ENCODE measurements around the gene ANXA1. TPM values are rescaled to one million over a fixed set of nuclear protein-coding genes. Genes with fewer than 3 reads are reported as not detected.

The ANXA1 gene
- total RNA-seq, 1 donor from 2014 or later = 342 TPM

DNA sequence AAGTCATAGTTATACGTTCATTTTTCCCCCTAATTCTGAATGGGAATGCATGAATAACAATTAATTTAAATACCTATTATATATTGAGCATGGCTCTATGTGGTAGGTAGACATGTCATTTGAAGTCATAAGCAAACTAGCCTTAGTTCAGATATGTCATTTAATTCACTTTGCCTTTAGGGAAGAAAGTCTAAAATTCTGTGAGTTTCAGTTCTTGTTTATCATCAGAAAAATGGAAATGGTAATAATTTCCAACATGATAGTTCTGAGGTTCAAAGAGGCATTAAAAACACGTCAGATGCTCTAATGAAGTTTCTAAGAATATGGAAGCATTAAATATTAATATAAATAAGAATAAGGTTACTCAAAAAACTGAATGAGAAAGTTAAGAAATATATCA is 13.1 kb upstream of the ANXA1 start:
- no peak for DNase-seq

GRCh38 chr9:73141282-73141681 is 10.4 kb upstream of the ANXA1 start:
- DNase-seq = no peak

- DNase-seq = no peak
These were observed 7.8 kb upstream of the ANXA1 start for GRCh38 chr9:73143711-73144328.

DNA sequence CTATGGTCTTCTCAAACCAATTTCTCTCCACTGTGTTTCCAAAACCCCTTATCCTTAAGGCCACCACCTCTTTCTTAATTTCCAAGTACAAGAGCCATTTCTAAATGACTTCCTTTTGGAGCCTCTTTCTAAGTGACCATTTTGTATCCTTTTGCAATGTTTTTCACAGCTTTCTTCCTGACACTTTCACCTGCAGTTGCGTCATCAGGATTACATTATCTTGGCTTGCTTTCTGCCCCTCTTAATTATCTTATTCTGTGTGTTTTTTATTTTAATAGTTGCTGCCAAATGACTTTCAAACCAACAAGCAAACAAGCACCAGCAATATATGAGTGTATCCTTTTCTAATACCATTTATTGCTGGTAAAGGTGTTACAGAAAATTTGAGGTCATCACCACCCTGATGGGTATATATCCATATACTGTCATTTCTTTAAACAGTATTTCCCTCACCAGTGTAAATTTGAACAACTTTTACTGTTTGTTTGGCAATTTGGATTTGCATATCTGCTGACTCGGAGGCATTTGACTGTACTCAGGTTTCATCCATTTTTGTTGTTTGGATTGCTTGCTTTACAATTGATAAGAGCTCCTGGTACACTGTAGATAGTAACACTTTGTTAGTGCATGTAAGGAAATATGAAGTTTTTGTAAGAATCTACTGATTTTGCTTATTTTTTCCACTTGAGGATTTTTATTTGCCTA is 5.4 kb upstream of the ANXA1 start:
- DNase-seq = no peak

- no peak for DNase-seq
These were observed 3.2 kb upstream of the ANXA1 start for GRCh38 chr9:73148447-73148937.

DNA sequence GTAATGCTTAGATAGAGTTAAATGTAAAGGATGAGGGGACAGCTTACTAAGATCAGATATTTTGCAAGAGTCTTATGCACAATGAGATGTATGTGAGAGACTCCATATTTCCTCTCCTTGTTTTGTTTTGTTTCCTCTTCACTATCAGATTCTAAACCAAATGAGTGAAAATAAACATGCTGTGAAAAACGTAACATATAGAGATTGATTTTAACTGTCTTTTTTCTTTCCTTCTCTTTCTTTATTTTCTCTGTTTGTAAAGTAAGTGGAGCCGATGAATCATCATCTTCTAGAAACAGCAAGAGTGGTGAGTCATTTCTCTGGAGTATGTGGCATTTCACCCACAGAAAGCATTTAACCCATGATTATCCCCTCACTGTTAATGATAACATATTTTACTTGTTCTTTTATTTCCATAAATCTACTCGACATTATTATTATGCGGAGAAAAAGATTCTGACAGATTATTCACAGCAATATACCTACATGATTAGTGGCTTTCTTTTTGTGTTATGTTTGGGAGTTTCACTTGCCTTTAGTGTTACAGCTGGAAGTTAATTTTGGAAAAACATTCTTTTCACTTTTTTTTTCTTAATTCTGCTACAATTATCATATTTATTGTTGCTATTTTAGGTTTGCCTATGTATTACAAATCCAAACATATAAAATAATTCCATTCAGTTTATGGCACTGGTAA is 2.1 kb upstream of the ANXA1 start:
- DNase-seq = peak; percentile 77

DNA sequence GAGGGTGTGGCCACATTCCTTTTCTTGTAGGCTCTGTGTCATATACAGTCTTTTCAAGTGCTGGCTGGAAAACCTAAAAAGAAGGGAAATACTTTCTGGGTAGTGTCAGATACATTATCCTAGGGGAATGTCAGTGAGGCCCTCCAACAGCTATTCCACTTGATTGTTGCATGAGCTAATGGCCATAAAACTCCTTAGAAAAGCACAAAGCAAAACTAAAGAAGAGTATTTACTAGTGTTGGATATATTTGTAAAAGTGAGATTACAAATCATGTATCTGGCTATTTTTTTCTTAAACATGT is 829 bp downstream of the ANXA1 start:
- DNase-seq = peak; percentile 89

- DNase-seq = peak; percentile 60
These were observed 1.3 kb downstream of the ANXA1 start for GRCh38 chr9:73152953-73153352.

DNA sequence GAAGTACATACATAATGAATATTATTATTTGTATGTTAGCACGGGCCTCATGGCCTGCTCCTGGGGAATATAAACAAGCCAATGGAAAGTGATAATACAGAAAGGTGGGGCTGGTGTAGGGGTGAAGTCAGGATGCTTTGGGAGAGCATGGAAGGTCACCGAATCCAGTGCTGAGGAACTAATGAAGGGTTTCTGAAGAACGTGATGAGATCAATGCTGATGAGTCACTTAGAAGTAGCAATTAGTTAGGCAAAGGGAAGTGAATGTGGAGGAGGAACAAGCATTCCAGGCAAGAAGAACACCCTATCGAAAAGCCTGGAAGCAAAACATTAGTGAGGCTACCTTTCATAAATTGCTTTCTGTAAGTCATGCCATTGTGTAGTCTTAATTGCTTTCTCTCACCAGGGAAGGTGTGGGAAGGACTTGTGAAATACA is 2.1 kb downstream of the ANXA1 start:
- peak; percentile 44 for DNase-seq

- DNase-seq = no peak
These were observed 2.6 kb downstream of the ANXA1 start for GRCh38 chr9:73154271-73154670.

- no peak for DNase-seq
These were observed 3.1 kb downstream of the ANXA1 start for GRCh38 chr9:73154722-73155121.

DNA sequence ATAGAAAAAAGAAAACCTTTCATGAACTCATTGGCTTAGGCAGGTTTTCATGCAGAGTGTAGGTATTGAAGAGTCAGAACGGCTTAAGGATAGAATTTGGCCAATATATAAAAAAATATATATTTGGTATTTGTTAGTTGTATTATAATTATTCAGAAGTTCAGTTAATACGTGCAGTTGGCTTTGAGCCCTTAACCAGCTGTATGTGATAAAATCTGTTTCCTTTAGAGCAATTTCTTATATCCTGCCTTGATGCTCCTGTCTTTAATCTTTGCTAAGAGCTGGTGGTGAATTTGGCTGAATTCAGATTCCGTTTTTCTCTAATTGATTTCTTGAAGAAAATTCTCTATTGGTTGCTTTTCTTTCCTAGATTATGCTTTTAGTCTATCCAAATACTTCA is 3.7 kb downstream of the ANXA1 start:
- DNase-seq = peak; percentile 23

DNA sequence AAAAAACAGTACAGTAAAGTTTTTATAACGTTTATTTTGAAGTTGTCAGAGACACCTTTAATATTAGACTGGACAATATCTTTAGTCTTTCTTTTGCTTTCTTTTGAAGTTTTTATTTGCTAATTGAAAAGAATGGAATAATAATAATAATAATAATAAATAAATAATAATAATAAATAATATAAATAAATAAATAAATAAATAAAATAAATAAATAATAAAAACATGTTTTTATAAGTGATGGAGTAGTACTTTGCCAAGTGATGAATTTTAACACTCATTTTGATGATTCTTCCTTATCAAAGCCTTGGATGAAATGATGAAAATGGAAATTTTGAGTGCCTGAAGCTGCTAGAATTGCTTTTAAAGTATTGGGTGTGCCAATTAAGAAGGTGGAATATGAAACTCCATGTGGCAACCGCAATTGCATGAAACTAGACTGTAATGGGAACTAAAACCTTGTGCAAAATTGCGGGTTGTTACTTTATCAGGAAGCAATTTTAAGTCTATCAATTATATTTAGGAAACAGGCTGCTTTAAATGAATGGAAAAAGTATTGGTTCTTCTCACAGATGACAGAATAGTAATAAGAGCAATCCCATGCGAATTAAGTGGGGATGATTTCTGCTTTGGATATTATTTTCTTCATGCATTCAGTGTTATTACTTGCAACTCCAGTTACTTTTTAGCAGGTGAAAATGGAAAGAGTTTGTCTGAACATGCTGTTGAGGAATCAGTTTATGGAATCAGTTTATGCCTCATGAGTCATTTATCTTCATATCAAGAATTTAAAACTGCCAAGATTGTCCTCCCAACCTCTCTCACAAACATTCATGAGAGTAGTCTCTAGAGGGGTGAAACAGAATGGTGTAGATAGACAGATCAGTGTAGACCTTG is 4.6 kb downstream of the ANXA1 start:
- DNase-seq = no peak

DNA sequence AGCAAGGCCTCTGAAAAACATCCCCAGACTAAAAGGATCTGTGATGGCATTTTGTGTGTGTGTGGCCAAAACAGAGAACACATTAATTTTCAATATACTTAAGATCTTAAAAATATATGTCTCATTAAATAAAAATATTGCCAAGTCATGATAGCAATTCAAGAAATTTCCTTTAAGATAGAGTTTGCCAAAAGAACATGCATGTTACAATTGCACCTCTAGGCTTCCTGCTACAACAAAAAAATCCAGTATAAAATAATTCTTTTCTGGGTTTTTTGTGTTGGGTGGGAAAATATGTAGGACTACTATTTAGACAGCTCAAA is 5.2 kb downstream of the ANXA1 start:
- no peak for DNase-seq

DNA sequence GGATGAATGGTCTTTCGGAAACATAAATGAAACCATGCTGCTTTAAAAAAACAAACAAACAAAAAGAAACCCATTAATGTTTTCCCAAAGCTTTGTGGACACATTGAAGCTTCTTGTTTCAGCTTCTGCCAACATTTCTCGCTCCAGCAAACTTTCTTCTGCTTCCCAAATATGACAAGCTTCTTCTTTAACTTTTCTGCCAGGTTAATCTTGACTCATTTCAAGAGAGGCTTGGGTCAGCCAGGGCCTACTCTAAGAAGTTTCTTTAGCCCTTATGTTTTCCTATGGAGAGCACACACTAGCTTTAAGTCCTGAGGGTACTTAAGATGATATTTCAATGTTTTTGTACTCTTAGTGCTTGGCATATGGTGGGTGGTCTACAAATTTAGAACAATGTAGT is 6.1 kb downstream of the ANXA1 start:
- no peak for DNase-seq

DNA sequence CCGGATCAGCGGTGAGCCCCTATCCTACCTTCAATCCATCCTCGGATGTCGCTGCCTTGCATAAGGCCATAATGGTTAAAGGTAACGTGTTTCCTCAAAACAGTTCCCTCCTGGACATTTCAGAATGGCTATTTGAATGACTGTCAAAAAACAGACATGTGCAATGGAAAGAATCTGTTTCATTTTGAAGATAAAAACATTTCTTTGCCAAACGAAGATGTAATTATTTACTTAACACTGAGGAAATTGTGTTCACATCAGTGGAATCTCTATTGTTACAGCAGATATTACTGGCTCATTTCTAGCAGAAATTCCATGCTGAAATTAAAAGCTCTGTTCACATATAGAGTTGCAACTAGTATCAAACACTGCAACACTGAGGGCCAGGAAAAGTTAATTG is 7.1 kb downstream of the ANXA1 start:
- no peak for DNase-seq

DNA sequence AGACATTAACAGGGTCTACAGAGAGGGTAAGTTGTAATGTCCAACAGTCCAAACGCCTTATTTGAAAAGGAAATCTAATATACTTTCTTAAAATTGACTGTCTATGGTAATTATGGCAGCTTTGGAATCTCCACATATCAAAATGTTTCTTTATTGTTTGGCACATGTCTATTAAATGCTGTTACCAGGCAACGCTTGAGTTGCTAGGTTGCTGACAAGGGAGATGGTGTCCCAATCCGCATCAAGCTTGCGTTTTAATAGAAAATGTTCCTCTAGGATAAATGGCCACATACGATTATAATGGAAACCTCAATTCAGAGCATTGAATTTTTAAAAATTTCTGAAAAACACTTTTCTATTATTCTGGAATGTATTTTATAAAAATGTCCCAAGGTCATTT is 9.2 kb downstream of the ANXA1 start:
- DNase-seq = no peak

GRCh38 chr9:73162987-73163768 is 11.5 kb downstream of the ANXA1 start:
- DNase-seq = no peak

DNA sequence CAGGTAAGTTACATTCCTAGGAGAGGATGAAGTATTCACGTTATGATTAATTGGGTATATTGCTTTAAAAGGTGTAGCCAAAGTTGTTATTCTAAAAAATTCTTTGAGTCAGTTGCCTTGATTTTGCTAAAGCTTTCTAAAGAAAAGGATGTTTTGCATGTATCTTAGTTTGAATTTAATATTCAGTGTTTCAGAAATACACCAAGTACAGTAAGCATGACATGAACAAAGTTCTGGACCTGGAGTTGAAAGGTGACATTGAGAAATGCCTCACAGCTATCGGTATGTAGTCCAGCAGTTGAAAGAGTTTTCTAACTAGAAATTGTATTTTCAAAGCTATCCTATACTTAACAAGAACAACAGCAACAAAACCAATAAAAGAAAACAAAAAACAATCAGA is 14.2 kb downstream of the ANXA1 start:
- no peak for DNase-seq

DNA sequence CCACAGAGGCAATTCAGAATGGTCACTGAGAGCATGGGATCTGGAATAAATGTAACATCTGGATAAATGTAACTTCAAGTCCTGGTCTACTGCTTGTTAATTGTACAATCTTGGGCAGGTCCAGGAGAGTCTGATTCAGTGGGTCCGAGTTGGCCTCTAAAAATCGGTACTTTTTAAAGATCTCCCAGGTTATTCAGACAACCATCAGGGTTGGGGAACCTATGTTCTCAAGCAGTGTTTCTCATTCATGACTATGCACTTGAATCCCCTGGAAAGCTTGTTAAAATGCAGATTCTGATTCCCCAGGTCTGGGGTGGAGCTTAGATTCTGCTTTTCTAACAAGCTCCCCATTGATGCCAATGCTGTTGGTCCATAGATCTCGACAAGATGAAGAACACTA is 14.8 kb downstream of the ANXA1 start:
- no peak for DNase-seq

DNA sequence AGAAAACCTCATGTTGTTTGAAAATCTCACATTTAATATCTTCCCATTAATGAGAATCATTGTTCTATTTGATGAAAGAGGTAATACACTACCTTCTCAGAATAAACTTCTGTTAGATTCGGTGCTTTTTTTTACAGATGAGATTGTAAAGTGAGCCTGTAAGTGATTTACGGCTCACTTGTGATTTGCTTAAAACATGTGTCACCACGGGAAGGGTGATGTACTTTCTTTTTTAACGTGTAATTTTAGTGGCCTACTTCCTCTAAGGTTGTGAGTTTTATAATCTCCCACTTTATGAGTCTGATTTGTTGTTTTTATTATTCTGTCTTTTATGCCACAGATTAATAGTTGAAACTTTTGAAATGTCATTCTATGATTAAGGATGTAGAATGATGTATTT is 15.9 kb downstream of the ANXA1 start:
- no peak for DNase-seq

Data from skin of body (tissue), 2 donors.